Testis (tissue), 3 donors: ENCODE measurements around the gene PPCDC. TPM values are rescaled to one million over a fixed set of nuclear protein-coding genes. Genes with fewer than 3 reads are reported as not detected.

Experiments used
- DNase-seq: peaks from one replicate; pipeline ENCODE4 v3.0.0-alpha.2; 2019
- H3K27ac ChIP-seq, 2 donors: fragments of 200-600 bp; sonication (generic); one replicate each; pipeline ENCODE4 v1.5.1; 2019
- H3K27me3 ChIP-seq: fragments of 200-600 bp; sonication (generic); one replicate; pipeline ENCODE4 v1.5.1; 2019
- H3K36me3 ChIP-seq: fragments of 200-600 bp; sonication (generic); one replicate; pipeline ENCODE4 v1.5.1; 2017; ENCODE audit warnings: low read depth; ENCODE audit errors: missing control alignments
- H3K4me1 ChIP-seq: fragments of 200-600 bp; sonication (generic); one replicate; pipeline ENCODE4 v1.5.1; 2019
- H3K4me3 ChIP-seq, 2 donors: fragments of 200-600 bp; sonication (generic); one replicate each; pipeline ENCODE4 v1.5.1; 2017 to 2019
- H3K9me3 ChIP-seq: fragments of 200-600 bp; sonication (generic); one replicate; pipeline ENCODE4 v1.5.1; 2017
- CTCF ChIP-seq, 3 experiments: fragments of 450-650 bp in 2 of 3; fragments of 200-600 bp in 1 of 3; sonication (generic) in 1 of 3; IDR thresholded peaks; one replicate each; pipeline ENCODE4 v1.5.1; 2016 to 2019; ENCODE audit warnings: antibody characterized with exemption in 3 of 3, mild to moderate bottlenecking in 2 of 3, moderate library complexity in 1 of 3
- POLR2A ChIP-seq: fragments of 450-650 bp; IDR thresholded peaks from one replicate; pipeline ENCODE4 v1.6.1; 2017; ENCODE audit warnings: antibody characterized with exemption, mild to moderate bottlenecking, moderate library complexity
- WGBS, 2 donors: methylation state at CpG; one replicate each; pipeline ENCODE4 v1.1.5; 2018; 5-methylcytosine and 5-hydroxymethylcytosine counted together
- intact Hi-C: fragments of 100-400 bp; cut with DNase I; formaldehyde crosslinking; loops from one replicate; pipeline ENCODE4 v1.15.1; 2023; ENCODE audit warnings: low total_unique reads
- polyA plus RNA-seq: library from polyadenylated mRNA; stranded (reverse); fragments of 350-450 nt; fragmentation: Illumina TruSeq; extraction: RNeasy Lipid Tissue Mini Kit (QIAGEN cat#74804); gene quantifications from one replicate; pipeline ENCODE4 v1.2.3, GENCODE V29; 2014; ENCODE audit warnings: low read depth, low replicate concordance; ENCODE audit not compliant: insufficient read depth
- small RNA-seq, 2 donors: library from RNA; depleted of rRNA; stranded (forward); fragments of <200 nt; gene quantifications; one replicate each; pipeline ENCODE3, GENCODE V24; 2016
- total RNA-seq, 2 donors: library from RNA; depleted of rRNA; stranded (reverse); fragments of >200 nt; gene quantifications; one replicate each; pipeline ENCODE4 v1.2.3, GENCODE V29; 2016

PPCDC gene
- total and polyA plus RNA-seq, 3 donors from 2014 or later, result 18.0 to 31.6 (median 23.6) TPM

DNA sequence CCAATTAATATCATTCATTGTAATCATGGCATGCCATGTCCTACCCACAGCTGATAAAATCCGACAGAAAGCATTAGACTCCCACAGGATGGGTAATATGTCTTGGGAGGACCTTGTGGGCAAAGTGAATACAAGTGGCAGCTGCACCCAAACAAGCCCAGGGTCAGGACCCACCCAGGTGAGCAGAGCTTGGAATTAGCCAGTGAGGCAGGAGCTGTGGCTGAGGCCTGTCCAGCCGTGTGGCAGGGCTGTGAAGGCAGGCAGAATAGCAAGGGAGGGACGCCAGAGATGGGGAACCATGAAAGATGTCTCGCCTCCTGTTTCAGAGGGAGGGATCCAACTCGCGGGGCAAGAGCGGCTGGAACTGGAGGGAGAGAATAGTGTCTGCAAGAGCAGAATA lies 74.5 kb downstream of the PPCDC start:
- WGBS, 2 donors, result 84 to 86% methylated on average over 7 of the region's 7 CpGs

GRCh38 chr15:75098404-75098803 lies 75.0 kb downstream of the PPCDC start:
- no peak for DNase-seq
- 75 to 92% methylated on average over 2 to 4 of the region's 4 CpGs for WGBS, 2 donors
- intact Hi-C loops, result no loop called here
- TF ChIP-seq CTCF (IDR thresholded peaks at IDR 0.05), result no peak
- no peak for TF ChIP-seq POLR2A
- no peaks in the 10 kb centered on the region for H3K9me3 ChIP-seq
- H3K4me3 ChIP-seq, result no peak overlapping the region
- H3K27me3 ChIP-seq, result no peaks in the 10 kb centered on the region
- H3K36me3 ChIP-seq, result no peaks in the 10 kb centered on the region
- no peak overlapping the region for H3K27ac ChIP-seq
- H3K4me1 ChIP-seq, result no peaks in the 10 kb centered on the region

More for the DNA sequence above, 74.5 kb downstream of the PPCDC start:
- DNase-seq, result no peak
- no peaks in the 10 kb centered on the region for H3K4me1 ChIP-seq
- intact Hi-C loops, result no loop called here
- H3K27ac ChIP-seq, result no peak overlapping the region
- no peaks in the 10 kb centered on the region for H3K27me3 ChIP-seq
- TF ChIP-seq POLR2A (no peak), CTCF (IDR thresholded peaks at IDR 0.05) (no peak)
- H3K36me3 ChIP-seq, result no peaks in the 10 kb centered on the region
- no peaks in the 10 kb centered on the region for H3K9me3 ChIP-seq
- H3K4me3 ChIP-seq, result no peak overlapping the region

Small RNA genes lying within 50 kb of the gene (small RNA-seq; reads per million reads assigned to genes)
- 0 reads per million in 2 donors for gene AC015720.1
- gene RF00019, result 0 reads per million in 2 donors

Other genes starting within 250 kb of the PPCDC start
- gene CSK, start 241.5 kb upstream of the PPCDC start, total RNA-seq, result 10 to 100 TPM; 41.5 to 43.1 TPM
- 45.6 TPM for gene CSK, start 241.5 kb upstream of the PPCDC start, polyA plus RNA-seq
- gene LMAN1L, start 210.8 kb upstream of the PPCDC start, total RNA-seq, result 1 to 10 TPM; 4.3 to 4.6 TPM
- 2.2 TPM for gene LMAN1L, start 210.8 kb upstream of the PPCDC start, polyA plus RNA-seq
- gene CPLX3, start 197.0 kb upstream of the PPCDC start, total RNA-seq, result 1 to 10 TPM; 3.7 to 5.7 TPM
- 3.6 TPM for gene CPLX3, start 197.0 kb upstream of the PPCDC start, polyA plus RNA-seq
- 10 to 100 TPM; 68.2 to 78.5 TPM for gene ULK3, start 180.4 kb upstream of the PPCDC start, total RNA-seq
- gene ULK3, start 180.4 kb upstream of the PPCDC start, polyA plus RNA-seq, result 27.0 TPM
- gene SCAMP2, start 150.2 kb upstream of the PPCDC start, total RNA-seq, result 100 to 1,000 TPM in 1 of 2 donors, 10 to 100 TPM in 1; 94.8 to 103 TPM
- gene SCAMP2, start 150.2 kb upstream of the PPCDC start, polyA plus RNA-seq, result 130 TPM
- 10 to 100 TPM; 65.4 to 78.1 TPM for gene MPI, start 133.5 kb upstream of the PPCDC start, total RNA-seq
- 92.6 TPM for gene MPI, start 133.5 kb upstream of the PPCDC start, polyA plus RNA-seq
- 10 to 100 TPM; 40.2 to 40.6 TPM for gene FAM219B, start 116.7 kb upstream of the PPCDC start, total RNA-seq
- 32.6 TPM for gene FAM219B, start 116.7 kb upstream of the PPCDC start, polyA plus RNA-seq
- gene COX5A, start 85.5 kb upstream of the PPCDC start, total RNA-seq, result 100 to 1,000 TPM in 1 of 2 donors, 10 to 100 TPM in 1; 77.4 to 107 TPM
- 426 TPM for gene COX5A, start 85.5 kb upstream of the PPCDC start, polyA plus RNA-seq
- gene RPP25, start 66.8 kb upstream of the PPCDC start, total RNA-seq, result 10 to 100 TPM in 1 of 2 donors, 1 to 10 TPM in 1; 6.5 to 15.9 TPM
- gene RPP25, start 66.8 kb upstream of the PPCDC start, polyA plus RNA-seq, result 6.8 TPM
- 10 to 100 TPM; 25.3 to 37.0 TPM for gene SCAMP5, start 28.0 kb upstream of the PPCDC start, total RNA-seq
- 27.4 TPM for gene SCAMP5, start 28.0 kb upstream of the PPCDC start, polyA plus RNA-seq
- 100 to 1,000 TPM; 167 to 168 TPM for gene C15orf39, start 178.3 kb downstream of the PPCDC start, total RNA-seq
- gene C15orf39, start 178.3 kb downstream of the PPCDC start, polyA plus RNA-seq, result 321 TPM
- gene GOLGA6C, start 234.7 kb downstream of the PPCDC start, total RNA-seq, result 10 to 100 TPM in 1 of 2 donors, 1 to 10 TPM in 1; 9.1 to 16.1 TPM
- gene GOLGA6C, start 234.7 kb downstream of the PPCDC start, polyA plus RNA-seq, result 15.1 TPM